Kidney glomerular epithelial cell (primary cell): ENCODE results near the gene CDCA4.
A peak's percentile ranks its signal among the peaks of the same experiment; 100 is the strongest.

ENCODE experiments used
- DNase-seq: peaks from one replicate; lab custom pipeline; 2025; lab: John Stamatoyannopoulos, UW

CDCA4 gene

DNA sequence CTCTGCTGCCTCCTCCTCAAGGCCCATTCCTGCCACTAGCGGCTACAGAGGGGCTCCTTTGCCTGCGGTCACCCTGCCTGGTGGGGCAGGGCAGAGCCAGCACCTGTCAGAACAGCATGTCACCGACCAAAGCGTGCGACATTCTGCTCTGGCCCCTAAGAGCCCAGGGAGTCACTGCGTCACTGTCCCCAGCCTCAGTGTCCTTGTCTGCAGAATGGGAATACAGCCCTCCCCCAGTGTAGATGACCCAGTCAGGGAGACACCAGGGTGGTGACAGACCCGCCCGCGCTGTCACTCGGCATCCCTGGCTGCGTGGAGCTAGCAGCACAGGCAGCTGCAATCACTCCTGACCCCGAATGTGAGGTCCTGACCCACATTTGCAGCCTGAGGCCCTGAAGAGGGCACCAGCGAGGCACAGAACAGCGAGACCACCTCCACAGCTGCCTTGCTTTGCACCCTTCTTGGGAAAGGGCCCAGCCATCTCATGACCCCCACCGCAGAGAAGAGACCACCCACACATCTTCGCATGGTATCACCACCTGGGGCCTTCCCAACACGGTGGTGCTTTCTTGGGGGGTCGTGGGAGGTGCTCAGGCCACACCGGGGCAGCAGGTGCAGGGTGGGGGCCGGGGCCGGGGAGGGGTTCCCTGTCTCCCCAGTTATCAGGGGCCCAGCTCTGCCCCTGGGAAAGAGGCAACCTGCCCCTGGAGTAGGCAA lies 45.2 kb downstream of the CDCA4 start:
- DNase-seq, result no peak

- no peak for DNase-seq
These were observed 46.1 kb downstream of the CDCA4 start for GRCh38 chr14:104974665-104975390.

DNA sequence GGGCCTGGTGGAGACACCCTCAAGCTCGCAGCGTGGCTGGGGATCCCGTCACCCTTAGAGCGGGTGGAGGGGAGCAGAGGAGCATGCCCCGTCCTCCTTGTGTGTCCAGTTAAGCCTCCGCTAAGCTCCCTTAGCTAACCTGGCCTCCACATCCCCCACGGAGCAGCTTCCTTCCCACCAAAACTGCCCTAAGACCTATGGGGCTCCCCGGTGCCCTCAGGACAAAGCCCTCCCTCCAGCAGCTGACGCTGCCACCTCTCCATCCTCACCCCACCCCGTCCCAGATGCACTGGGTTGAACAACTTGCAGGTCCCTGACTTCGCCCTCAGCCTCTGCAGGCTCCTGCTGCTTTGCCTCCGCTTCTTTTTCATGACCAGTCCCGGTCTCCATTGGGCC lies 46.7 kb downstream of the CDCA4 start:
- no peak for DNase-seq

DNA sequence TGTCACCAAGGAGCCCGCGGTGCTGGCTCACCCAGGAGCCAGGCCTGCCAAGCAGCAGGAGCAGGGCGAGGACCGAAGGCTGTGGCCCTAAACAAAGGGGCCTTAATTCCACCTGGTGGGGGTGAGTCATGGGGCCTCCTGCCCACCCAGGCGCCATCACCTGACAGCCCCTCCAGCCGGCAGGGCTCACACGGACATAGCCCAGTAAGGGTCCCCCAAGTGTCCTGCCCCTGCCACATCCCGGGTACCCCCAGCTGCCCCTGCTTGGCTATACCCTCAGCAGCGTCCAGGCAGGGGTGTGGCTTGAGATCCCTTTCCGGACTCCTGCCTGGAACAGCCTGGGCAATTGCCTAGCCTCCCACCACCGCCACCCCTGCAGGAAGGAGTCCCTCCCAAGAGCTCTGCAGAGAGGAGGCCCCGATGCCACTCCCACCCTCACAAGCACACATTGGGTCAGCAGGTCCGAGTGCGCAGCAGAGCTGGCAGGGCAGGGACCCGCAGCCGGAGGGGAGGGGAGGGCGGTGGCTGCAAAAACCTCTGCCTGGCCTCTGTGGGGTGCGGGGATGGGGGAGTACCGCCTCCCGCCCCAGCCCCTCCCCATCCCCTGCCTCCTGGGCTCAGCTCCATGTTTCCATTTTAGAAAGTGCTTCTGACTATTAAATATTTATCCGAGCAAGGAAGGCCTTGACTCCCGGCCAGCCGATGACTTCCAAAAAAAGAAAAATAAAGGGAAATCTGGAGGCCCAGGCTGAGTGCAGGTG lies 47.3 kb downstream of the CDCA4 start:
- DNase-seq, result peak; percentile 81

GRCh38 chr14:104973135-104973384 lies 47.8 kb downstream of the CDCA4 start:
- peak; percentile 92 for DNase-seq

GRCh38 chr14:104972301-104973134 lies 48.4 kb downstream of the CDCA4 start:
- DNase-seq, result peak; percentile 56

- no peak for DNase-seq
These were observed 49.2 kb downstream of the CDCA4 start for GRCh38 chr14:104971447-104972240.

DNA sequence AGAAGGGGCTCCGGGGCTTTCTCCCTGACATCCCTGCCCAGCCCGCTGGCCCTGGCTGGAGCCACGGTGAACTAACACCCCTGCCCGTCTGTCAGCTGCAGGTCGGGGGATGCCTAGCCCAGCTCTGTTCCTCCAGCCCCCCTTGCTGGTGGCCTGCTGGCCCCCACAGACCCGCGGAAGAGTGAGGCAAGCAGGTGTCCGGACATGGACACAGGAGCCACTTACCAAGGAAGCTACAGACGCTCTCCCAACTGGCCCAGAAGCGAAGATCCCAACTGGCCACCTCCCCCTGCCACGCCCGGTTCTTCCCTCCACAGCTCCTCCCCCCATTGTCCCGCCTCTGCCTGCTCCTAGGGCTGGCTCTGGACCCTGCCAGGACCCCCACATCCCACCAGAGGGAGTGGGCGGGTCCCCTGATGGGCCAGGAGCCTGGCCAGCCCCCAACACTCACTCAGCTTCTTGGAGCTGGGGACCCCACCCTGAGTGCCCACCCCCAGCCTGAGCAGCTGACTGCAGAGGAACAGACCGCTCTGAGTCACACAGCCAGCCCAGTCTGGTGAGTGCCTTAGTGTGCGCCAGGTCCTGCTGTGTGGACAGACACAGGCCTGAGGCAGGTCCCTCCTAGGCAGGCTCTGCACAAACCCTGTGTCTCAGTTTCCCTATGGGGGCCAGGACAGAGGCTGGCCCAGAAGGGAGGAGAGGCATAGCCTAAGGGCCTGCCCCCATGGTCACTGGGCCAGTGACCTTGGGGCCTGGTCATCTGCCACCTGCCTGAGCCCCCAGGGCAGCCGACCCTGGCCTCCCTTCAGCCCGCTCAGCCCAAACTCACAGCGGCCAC lies 50.4 kb downstream of the CDCA4 start:
- peak; percentile 20 for DNase-seq

DNA sequence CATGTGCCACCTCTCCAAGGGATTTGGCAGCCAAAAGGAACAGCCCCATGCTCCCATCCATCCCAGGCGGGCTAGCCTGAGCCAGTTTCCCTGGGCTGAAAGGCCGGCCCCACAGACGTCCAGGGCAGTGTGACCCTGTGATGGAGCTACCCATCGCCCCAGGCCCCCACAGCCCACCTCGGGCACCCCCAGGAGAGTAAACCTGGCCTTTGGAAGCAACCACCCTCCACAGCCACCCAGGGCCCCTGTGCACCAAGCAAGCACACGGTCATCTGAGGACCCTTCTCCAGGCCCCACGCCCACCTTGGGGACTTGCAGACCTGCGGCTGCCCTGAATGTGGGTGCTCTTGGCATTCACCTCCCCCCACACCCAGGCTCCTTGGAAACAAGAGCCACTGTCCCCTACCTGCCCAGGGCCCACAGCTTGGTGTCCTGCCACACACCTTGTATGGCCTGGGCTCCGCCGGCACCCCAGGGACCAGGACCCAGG lies 51.1 kb downstream of the CDCA4 start:
- DNase-seq, result no peak

DNA sequence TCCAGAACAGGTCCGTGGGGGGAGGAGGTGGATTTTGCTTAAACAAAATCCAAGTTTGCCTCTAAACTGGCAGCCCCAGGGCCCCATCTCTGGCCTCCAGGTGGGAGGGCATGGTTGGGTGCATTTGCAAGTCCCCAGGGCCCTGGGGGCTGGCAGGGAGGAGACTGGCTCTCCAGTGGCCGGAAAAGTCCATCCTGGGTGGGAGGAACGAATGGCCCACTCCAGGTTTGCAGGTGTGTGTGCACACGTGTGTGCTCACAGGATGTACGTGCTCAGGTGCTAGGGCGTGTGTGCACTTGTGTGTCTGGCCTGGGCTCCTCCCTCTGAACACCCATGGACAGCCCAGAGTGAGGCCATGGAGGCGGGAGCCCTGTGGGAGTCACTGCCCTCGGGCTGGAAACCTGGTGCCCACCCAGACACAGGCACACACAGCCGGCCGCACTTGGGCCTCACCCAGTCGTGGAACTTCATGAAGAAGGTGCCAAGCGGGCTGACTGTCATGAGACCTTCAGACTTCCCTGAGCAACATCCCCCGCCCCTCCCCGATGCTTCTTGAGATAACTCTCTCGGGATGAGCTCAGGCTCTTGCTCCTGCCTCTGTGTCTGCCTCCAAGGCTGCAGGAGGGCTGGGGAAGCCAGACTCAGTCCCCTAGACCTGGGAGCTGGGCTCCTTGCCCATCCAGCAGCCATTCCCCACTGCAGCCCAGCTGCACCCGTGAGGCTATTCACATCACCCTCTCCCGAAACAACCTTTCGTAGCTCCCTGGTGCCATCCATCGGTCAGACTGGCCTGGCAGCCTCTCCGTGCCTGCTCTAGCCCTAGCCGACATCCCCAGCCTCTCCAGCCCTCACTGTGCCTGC lies 52.1 kb downstream of the CDCA4 start:
- peak; percentile 29 for DNase-seq

- DNase-seq, result peak; percentile 45
These were observed 52.7 kb downstream of the CDCA4 start for GRCh38 chr14:104968153-104968527.

DNA sequence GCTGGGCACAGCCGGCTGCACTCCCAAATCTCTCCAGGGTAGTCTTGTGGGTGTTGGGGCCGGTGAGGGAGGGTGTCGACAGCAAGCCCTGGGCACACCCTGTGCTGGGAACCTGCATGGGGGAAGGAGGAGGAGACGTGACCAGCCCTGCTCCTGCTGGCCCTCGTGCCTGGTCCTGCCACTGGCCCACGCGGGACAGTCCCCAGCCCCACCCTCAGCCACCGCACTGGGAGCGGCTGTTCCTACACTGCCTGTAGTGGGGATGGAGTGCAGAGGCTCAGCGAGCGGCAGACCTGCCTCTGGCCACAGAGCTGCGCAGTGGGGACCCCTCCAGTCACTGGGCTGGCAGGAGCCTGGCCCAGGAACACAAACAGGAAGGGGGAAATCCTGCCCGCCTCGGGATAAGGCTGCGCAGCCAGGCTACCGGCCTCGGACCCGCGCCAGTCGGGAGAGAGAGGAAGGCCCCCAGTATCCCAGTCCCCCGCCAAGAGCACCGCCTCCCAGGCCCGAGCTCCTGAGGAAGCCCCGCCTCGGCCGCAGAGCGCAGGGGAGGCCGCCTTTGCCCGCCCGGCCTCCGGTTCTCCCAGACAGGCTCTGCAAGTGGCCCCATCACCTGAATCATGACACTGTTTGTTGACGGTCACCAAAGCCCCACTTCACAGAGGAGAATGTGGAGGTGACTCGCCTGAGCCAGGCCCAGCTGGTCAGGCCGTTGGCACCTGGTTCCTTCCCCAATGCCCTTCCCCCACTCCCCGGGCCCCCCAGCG lies 53.3 kb downstream of the CDCA4 start:
- DNase-seq, result peak; percentile 45

GRCh38 chr14:104966981-104967385 lies 53.9 kb downstream of the CDCA4 start:
- no peak for DNase-seq

- no peak for DNase-seq
These were observed 54.5 kb downstream of the CDCA4 start for GRCh38 chr14:104966261-104966865.

DNA sequence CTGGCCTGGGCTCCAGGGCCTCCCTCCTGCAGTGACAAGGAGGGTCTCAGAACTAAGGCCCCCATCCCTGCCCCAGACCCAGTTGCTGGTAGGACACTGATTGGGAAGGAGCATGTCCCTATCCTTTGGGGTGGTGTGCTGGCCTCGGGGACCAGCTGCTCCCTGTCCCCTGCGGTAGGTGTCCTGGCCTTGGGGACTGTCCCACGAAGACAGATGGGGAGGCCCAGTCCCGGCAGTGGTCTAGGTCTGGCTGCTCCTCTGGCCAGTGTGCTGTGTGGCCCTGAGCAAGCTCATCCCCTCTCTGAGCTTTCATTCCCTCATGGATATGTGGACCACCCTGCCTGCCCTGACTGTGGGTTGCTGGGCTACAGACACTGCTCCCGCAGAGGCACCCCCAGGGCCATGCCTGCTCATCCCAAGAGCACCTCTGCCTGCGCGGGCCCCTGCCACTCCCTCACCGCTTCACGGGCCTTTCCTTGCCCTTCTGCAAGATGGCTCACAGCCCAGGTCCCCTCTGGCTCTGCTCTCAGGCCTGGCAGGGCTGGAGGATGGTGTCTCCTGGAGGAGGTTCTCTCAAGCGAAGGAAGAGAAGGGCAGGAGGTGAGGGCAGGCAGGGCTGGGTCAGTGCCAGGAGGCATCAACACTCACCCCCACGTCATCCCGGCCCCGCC lies 55.2 kb downstream of the CDCA4 start:
- no peak for DNase-seq

- no peak for DNase-seq
These were observed 56.3 kb downstream of the CDCA4 start for GRCh38 chr14:104964546-104964945.
